NB4 (cell line): ENCODE measurements around the gene ZNF491.

ENCODE experiments used
- DNase-seq: peaks from one replicate; pipeline ENCODE4 v3.0.0; 2010; ENCODE audit warnings: low read depth
- H3K4me3 ChIP-seq: one replicate; pipeline ENCODE4 v1.5.1; 2011; ENCODE audit warnings: mild to moderate bottlenecking, low read depth, low read length, moderate library complexity
- CTCF ChIP-seq: IDR thresholded peaks from one replicate; pipeline ENCODE4 v1.5.1; 2012; ENCODE audit warnings: low read depth, low read length
- MAX ChIP-seq: IDR thresholded peaks from 2 replicates; pipeline ENCODE4 v1.6.1; 2011; ENCODE audit warnings: low read depth, low read length
- MYC ChIP-seq: IDR thresholded peaks from 2 replicates; pipeline ENCODE4 v1.6.1; 2011; ENCODE audit warnings: low read depth, low read length
- POLR2A ChIP-seq: IDR thresholded peaks from 2 replicates; pipeline ENCODE4 v1.6.1; 2011; ENCODE audit warnings: mild to moderate bottlenecking; ENCODE audit not compliant: insufficient read length; ENCODE audit errors: extremely low read depth

Gene ZNF491

GRCh38 chr19:11853358-11853757, 55.0 kb downstream of the ZNF491 start:
- TF ChIP-seq MAX, result no peak
- no peak for TF ChIP-seq MYC
- no peak for TF ChIP-seq CTCF
- no peak for TF ChIP-seq POLR2A
- no peak for DNase-seq
- H3K4me3 ChIP-seq, result no peak overlapping the region

- H3K4me3 ChIP-seq, result no peak overlapping the region
These were observed 58.4 kb downstream of the ZNF491 start for GRCh38 chr19:11856596-11857250.

More at GRCh38 chr19:11856596-11857250, 58.4 kb downstream of the ZNF491 start:
- DNase-seq, result no peak
- TF ChIP-seq POLR2A (no peak), MYC (no peak), MAX (no peak), CTCF (no peak)
